Measurements from ENCODE around the gene JADE1. TPM values are rescaled to one million over a fixed set of nuclear protein-coding genes. Genes with fewer than 3 reads are reported as not detected.

The JADE1 gene
- total and polyA plus RNA-seq, 9 of the 15 experiments (the other 6 are each of a cell fraction or from before 2014, with no cell fraction given), result 8.3 to 37.9 (median 24.4) TPM

GRCh38 chr4:128820671-128821070 lies 11.2 kb downstream of the JADE1 start (continued):
- no peak for TF ChIP-seq ZNF407 (IDR thresholded peaks at IDR 0.05; ENCODE audit: low read depth)
- TF ChIP-seq NRF1 (conservative IDR thresholded peaks at IDR 0.05 in 1 of 2, IDR thresholded peaks at IDR 0.05 in 1 of 2), result no peak
- TF ChIP-seq ZFP91 (CRISPR knock-in tag; IDR thresholded peaks at IDR 0.05), result no peak
- TF ChIP-seq NR4A1 (CRISPR knock-in tag; IDR thresholded peaks at IDR 0.05), result no peak
- no peak for TF ChIP-seq NR4A1 (tag; IDR thresholded peaks at IDR 0.05)
- TF ChIP-seq E4F1 (CRISPR knock-in tag; IDR thresholded peaks at IDR 0.05; ENCODE audit: borderline replicate concordance), result no peak
- TF ChIP-seq ZMIZ1 (IDR thresholded peaks at IDR 0.05; ENCODE audit: low read depth in 2 of 2, low read length in 2 of 2), result no peak
- TF ChIP-seq FOXA1 (IDR thresholded peaks at IDR 0.05; ENCODE audit: borderline replicate concordance), result no peak
- no peak for TF ChIP-seq NCOA2 (IDR thresholded peaks at IDR 0.05; ENCODE audit: partially characterized antibody in 2 of 2)

Measured in K562 (cell line).